Muscle of leg (tissue), 11 donors: ENCODE data around the gene CRACR2B. TPM values are rescaled to one million over a fixed set of nuclear protein-coding genes. Genes with fewer than 3 reads are reported as not detected.

Experiments used
- DNase-seq: peaks from one replicate; pipeline ENCODE4 v3.0.0; 2013
- H3K27ac ChIP-seq: one replicate; pipeline ENCODE4 v1.5.1; 2013; ENCODE audit warnings: mild to moderate bottlenecking, low read length, control low read depth
- H3K27me3 ChIP-seq: one replicate; pipeline ENCODE4 v1.6.1; 2013; ENCODE audit warnings: low read length; ENCODE audit not compliant: control insufficient read depth, insufficient read depth
- H3K36me3 ChIP-seq: one replicate; pipeline ENCODE4 v1.6.1; 2013; ENCODE audit warnings: low read length; ENCODE audit not compliant: control insufficient read depth, insufficient read depth
- H3K4me1 ChIP-seq: one replicate; pipeline ENCODE4 v1.6.1; 2013; ENCODE audit warnings: low read length; ENCODE audit not compliant: control insufficient read depth, insufficient read depth
- H3K4me3 ChIP-seq: one replicate; pipeline ENCODE4 v1.5.1; 2013; ENCODE audit warnings: low read length, control low read depth
- H3K9me3 ChIP-seq: replicated peaks from 2 replicates; pipeline ENCODE4 v1.6.1; 2013; ENCODE audit warnings: low read depth, low read length; ENCODE audit not compliant: control insufficient read depth
- WGBS: methylation state at CpG from one replicate; pipeline ENCODE4 v1.1.5; 2013; ENCODE audit warnings: missing lambda C conversion rate; ENCODE audit not compliant: insufficient coverage; 5-methylcytosine and 5-hydroxymethylcytosine counted together
- polyA plus RNA-seq, 8 donors: library from polyadenylated mRNA; unstranded; fragments of 120-200 nt; gene quantifications; one replicate each; pipeline versions ENCODE4 v1.2.1 to v1.2.3, GENCODE V29; 2013; ENCODE audit warnings: inconsistent platforms in 1 of 8, low replicate concordance in 1 of 8; ENCODE audit not compliant: insufficient read length in 8 of 8, insufficient read depth in 1 of 8
- total RNA-seq: library from RNA; stranded (reverse); fragments of 120-200 nt; gene quantifications from one replicate; pipeline ENCODE4 v1.2.4, GENCODE V29; 2013

Gene CRACR2B
- total and polyA plus RNA-seq, 9 donors, result 6.9 to 22.0 (median 12.8) TPM

- peaks cover 26% of the 10 kb centered on the region for H3K36me3 ChIP-seq
- DNase-seq, result no peak
- peaks cover 18% of the 10 kb centered on the region for H3K27me3 ChIP-seq
- H3K9me3 ChIP-seq, result no peaks in the 10 kb centered on the region
- WGBS, result 21% methylated on average over 28 of the region's 31 CpGs
- H3K4me1 ChIP-seq, result peaks cover 32% of the 10 kb centered on the region
- no peak overlapping the region for H3K27ac ChIP-seq
- no peak overlapping the region for H3K4me3 ChIP-seq
Measured at GRCh38 chr11:788953-789940, 38.5 kb upstream of the CRACR2B start.

- Histone ChIP-seq H3K27ac (no peak within 1 kb of the TSS), H3K4me3 (no peak within 1 kb of the TSS), H3K36me3 (peaks cover 32% of the 10 kb centered on the region), H3K9me3 (no peaks in the 10 kb centered on the region), H3K27me3 (peaks cover 18% of the 10 kb centered on the region), H3K4me1 (peaks cover 39% of the 10 kb centered on the region)
- WGBS, result under 1% methylated on average over 39 of the region's 44 CpGs
- DNase-seq, result no peak
Measured at GRCh38 chr11:789943-790342, 37.8 kb upstream of the CRACR2B start, which contains the start of gene CEND1. CEND1 (minus strand) TSS chr11:790090; CDS start chr11:788576, 1,514 bp downstream.

GRCh38 chr11:790721-791564 lies 36.8 kb upstream of the CRACR2B start:
- Histone ChIP-seq H3K36me3 (peaks cover 32% of the 10 kb centered on the region), H3K27ac (no peak overlapping the region), H3K9me3 (no peaks in the 10 kb centered on the region), H3K27me3 (peaks cover 18% of the 10 kb centered on the region), H3K4me1 (peaks cover 47% of the 10 kb centered on the region), H3K4me3 (no peak overlapping the region)
- 58% methylated on average over 17 of the region's 18 CpGs for WGBS
- DNase-seq, result no peak

- no peak overlapping the region for H3K4me3 ChIP-seq
- H3K9me3 ChIP-seq, result no peaks in the 10 kb centered on the region
- DNase-seq, result no peak
- no peak overlapping the region for H3K27ac ChIP-seq
- peaks cover 32% of the 10 kb centered on the region for H3K36me3 ChIP-seq
- WGBS, result 90% methylated on average over 46 of the region's 49 CpGs
- H3K27me3 ChIP-seq, result peaks cover 18% of the 10 kb centered on the region
- H3K4me1 ChIP-seq, result peaks cover 47% of the 10 kb centered on the region
Measured at GRCh38 chr11:791658-792534, 35.8 kb upstream of the CRACR2B start.

GRCh38 chr11:792535-792821 lies 35.2 kb upstream of the CRACR2B start:
- WGBS, result 90% methylated on average over 15 of the region's 15 CpGs
- DNase-seq, result no peak
- H3K27me3 ChIP-seq, result peaks cover 18% of the 10 kb centered on the region

GRCh38 chr11:792873-793272 lies 34.8 kb upstream of the CRACR2B start:
- no peak for DNase-seq
- Histone ChIP-seq H3K27ac (no peak overlapping the region), H3K36me3 (peaks cover 32% of the 10 kb centered on the region), H3K9me3 (no peaks in the 10 kb centered on the region), H3K4me1 (peaks cover 55% of the 10 kb centered on the region), H3K27me3 (peaks cover 18% of the 10 kb centered on the region), H3K4me3 (no peak overlapping the region)
- WGBS, result 91% methylated on average over 12 of the region's 13 CpGs

More at GRCh38 chr11:792535-792821, 35.2 kb upstream of the CRACR2B start:
- Histone ChIP-seq H3K4me1 (peaks cover 52% of the 10 kb centered on the region), H3K4me3 (no peak overlapping the region), H3K27ac (no peak overlapping the region), H3K9me3 (no peaks in the 10 kb centered on the region), H3K36me3 (peaks cover 32% of the 10 kb centered on the region)

GRCh38 chr11:793556-793955 lies 34.2 kb upstream of the CRACR2B start:
- Histone ChIP-seq H3K9me3 (no peaks in the 10 kb centered on the region), H3K27ac (no peak overlapping the region), H3K4me3 (no peak overlapping the region), H3K27me3 (peaks cover 14% of the 10 kb centered on the region), H3K4me1 (peaks cover 59% of the 10 kb centered on the region), H3K36me3 (peaks cover 32% of the 10 kb centered on the region)
- no peak for DNase-seq
- 89% methylated on average over 6 of the region's 7 CpGs for WGBS

- peaks cover 8% of the 10 kb centered on the region for H3K27me3 ChIP-seq
- H3K27ac ChIP-seq, result no peak overlapping the region
- no peak overlapping the region for H3K4me3 ChIP-seq
- peaks cover 32% of the 10 kb centered on the region for H3K36me3 ChIP-seq
- DNase-seq, result no peak
- peaks cover 53% of the 10 kb centered on the region for H3K4me1 ChIP-seq
- H3K9me3 ChIP-seq, result no peaks in the 10 kb centered on the region
- WGBS, result 80% methylated on average over 30 of the region's 31 CpGs
Measured at GRCh38 chr11:794013-794765, 33.5 kb upstream of the CRACR2B start.
